Activated naive CD4-positive, alpha-beta T cell treated with Interleukin-2 at 50 U/mL for 16 hours (primary cell): ENCODE results near the gene C1QTNF12.

Experiments used
- DNase-seq: peaks from one replicate; pipeline ENCODE4 v3.0.0-alpha.2; 2020

Gene C1QTNF12

GRCh38 chr1:1226566-1227362, 19.8 kb downstream of the C1QTNF12 start:
- DNase-seq, result no peak

DNA sequence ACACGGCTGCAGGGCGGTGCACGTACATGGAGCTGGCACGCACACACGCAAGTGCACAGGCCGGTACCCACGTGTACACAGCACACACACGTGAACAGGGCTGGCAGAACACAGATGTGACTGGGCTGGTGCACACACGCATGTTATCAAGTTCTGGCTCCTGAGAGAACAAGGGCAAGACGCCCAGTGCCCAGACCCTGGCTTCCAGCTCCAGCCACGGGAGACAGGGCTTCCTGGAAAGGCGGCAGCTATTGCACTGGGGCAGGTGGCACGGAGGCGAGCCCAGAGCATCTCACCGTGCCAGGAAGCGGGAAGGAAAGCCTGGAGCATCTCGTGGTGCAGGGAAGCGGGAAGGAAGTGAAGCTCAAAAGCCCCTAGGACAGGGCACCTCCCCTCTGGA, 20.6 kb downstream of the C1QTNF12 start:
- DNase-seq, result no peak

- DNase-seq, result no peak
Measured at GRCh38 chr1:1225238-1225845, 21.2 kb downstream of the C1QTNF12 start.

GRCh38 chr1:1223891-1224290, 22.6 kb downstream of the C1QTNF12 start:
- no peak for DNase-seq

DNA sequence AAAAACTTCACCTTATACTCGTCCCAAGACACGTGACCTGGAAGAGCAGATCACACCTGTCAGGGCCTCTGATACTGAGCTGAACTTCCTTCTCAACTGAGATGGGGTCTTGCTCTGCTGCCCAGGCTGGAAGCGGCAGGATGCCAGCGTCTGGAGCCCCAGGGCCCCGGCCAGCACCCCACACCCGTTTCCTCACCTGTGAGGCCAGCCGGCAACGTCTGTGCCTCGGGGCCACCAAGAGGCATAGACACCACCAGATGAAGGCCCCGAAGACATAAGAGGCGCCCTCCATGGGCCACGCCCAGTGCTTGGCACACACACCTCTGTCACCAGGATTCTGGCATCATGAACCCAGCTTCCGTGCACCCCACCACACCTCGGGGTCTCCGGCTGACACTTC, 23.2 kb downstream of the C1QTNF12 start:
- DNase-seq, result no peak

- no peak for DNase-seq
Measured at GRCh38 chr1:1222575-1223225, 23.8 kb downstream of the C1QTNF12 start.

GRCh38 chr1:1221887-1222574, 24.5 kb downstream of the C1QTNF12 start:
- DNase-seq, result no peak

DNA sequence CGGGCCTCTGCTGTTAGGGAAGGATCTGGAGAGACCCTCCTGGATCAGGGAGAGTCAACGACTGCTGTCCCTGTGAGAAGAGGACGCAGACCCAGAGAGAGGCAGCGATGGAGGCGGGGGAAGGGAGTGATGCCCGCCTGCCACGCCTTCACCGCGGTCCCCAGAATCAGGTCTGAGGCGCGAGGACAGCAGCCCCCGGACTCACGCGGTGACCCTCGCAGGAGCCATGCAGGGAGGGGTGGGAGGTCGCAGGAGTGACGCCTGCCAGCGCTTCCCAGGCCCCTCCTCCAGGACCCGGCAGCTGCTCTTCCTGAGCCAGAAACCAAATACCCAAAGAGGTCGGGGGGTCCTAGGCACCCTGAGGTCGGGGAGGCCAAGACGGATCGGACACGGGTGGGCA, 26.3 kb downstream of the C1QTNF12 start:
- DNase-seq, result no peak

DNA sequence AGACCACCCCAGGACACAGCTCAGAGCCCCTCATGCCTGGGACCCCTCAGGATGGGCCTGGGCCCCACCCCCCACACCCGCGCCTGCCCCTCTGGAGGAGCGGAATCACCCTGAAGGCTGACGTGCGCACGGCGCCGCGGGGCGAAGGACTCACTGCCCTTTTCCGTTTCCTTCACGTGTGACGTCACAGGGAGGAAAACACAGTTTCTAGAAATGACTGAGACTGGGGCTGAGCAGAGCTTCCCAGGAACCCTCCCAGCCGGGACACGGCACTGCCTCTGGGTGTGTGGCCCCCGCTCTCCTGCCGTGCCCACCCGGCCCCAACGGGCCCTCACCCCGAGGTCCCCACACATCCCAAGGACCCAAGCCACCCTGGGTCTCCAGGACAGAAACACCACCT, 27.2 kb downstream of the C1QTNF12 start:
- DNase-seq, result peak; percentile 73

DNA sequence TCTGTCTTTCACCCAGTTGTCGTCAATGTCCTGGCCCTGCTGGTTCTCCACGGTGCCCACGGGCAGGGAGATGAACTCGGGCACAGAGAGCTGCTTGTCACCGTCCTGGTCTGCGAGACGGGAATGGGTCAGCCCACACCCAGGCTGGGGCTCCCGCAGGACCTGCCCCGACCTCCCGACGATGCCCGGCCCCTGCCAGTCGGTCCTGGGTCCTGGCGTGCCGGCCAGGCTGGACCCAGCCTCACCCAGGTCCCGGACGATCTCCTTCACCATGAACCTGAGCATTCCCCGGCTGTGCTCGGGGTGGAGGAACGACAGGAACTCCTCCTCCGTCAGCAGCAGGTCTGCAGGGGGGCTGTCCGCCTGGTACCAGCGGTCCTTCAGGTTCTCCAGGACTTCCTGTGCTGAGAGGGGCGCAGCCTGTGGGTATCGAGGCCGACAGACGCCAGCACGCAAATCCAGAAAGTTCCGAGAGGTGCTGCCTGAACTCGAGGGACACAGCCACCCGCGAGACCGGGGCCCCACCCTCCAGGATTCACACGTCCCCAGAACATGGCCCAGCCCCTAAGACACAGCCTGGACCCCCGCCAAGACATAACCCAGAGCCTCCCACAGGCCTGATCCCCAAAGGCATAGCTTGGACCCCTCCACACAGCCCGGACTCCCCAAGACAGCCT, 27.9 kb downstream of the C1QTNF12 start:
- DNase-seq, result no peak

DNA sequence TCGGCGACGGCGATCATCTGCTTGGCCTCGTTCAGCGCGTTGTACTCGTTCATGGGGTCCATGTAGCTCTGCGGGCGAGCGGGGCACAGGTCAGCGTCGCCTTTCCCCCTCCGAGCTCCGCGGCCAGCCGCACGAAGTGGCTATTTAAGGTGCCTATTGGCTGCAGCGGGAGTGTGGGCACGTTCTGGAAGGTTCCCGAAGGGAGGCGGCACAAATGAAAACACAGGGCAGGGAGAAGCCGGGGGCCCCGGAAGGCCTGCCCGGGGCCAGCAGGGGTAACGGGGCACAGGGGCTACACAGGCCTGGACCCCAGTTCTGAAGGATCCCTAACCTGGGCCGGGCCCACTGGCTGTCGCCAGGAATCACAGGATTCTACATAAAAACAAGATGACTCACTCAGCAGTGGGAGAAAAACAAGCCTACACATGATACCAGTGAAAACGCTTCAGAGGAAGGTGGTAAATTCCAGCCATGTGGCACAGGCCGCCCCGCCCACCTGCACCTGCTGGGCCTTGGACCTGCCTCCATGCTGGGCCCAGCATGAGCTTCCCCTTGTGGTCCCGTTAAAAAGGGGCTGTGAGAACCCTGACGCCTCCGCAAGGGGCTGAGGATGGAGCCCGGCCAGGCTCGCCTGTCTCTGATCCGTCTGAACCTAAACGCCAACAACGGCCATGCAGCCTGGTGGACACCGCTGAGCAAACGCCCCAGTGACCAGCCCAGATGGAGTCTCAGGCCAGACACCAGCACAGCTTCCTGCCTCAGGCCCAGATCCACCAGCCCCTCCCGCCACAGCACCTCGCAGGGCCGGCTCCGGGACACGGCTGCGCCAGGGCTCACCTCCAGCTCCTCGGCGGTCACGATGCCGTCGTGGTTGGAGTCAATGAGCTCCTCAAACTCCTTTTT, 28.6 kb downstream of the C1QTNF12 start:
- peak; percentile 72 for DNase-seq

- peak; percentile 82 for DNase-seq
Measured at GRCh38 chr1:1216770-1217620, 29.5 kb downstream of the C1QTNF12 start.

DNA sequence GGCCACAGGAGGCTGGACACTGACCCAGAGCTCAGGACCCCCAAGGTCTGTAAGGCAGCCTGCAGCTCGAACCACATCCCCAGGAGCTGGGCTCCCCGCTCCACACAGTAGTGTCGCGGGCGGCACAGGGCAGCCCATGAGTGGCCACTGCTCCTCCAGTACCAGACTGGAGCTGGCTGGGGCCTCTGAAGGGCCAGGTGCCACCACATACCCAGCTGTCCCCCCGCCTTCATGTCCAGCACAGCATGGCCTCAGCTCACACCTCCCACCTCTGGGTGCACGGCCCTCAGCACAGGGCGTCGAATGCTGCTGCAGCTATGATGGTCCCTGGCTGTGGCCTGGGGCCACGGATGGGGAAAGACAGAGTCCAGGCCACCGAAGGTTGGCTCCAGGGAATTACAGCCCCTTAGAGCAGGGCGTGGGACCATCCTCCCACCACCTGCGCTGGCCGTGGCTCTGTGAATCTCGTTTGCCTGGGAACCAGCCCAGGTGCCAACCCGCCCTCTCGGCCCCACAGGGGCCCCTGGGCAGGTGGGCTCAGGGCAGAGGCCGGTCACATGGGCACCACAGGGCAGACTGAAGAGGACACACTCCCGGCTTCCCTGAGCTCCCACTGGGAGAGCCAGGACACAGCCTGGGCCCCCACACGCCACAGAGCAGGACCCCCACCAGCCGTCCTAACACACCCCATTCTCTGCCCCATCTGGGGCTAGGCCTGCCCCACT, 30.5 kb downstream of the C1QTNF12 start:
- no peak for DNase-seq

GRCh38 chr1:1215080-1215676, 31.3 kb downstream of the C1QTNF12 start:
- peak; percentile 55 for DNase-seq

- DNase-seq, result peak; percentile 62
Measured at GRCh38 chr1:1213345-1214265, 32.9 kb downstream of the C1QTNF12 start, which contains the start of gene TNFRSF4. Gene TNFRSF4 (minus strand): TSS chr1:1214153. CDS start chr1:1214127, 26 bp downstream.

- peak; percentile 57 for DNase-seq
Measured at GRCh38 chr1:1212780-1213344, 33.7 kb downstream of the C1QTNF12 start.

DNA sequence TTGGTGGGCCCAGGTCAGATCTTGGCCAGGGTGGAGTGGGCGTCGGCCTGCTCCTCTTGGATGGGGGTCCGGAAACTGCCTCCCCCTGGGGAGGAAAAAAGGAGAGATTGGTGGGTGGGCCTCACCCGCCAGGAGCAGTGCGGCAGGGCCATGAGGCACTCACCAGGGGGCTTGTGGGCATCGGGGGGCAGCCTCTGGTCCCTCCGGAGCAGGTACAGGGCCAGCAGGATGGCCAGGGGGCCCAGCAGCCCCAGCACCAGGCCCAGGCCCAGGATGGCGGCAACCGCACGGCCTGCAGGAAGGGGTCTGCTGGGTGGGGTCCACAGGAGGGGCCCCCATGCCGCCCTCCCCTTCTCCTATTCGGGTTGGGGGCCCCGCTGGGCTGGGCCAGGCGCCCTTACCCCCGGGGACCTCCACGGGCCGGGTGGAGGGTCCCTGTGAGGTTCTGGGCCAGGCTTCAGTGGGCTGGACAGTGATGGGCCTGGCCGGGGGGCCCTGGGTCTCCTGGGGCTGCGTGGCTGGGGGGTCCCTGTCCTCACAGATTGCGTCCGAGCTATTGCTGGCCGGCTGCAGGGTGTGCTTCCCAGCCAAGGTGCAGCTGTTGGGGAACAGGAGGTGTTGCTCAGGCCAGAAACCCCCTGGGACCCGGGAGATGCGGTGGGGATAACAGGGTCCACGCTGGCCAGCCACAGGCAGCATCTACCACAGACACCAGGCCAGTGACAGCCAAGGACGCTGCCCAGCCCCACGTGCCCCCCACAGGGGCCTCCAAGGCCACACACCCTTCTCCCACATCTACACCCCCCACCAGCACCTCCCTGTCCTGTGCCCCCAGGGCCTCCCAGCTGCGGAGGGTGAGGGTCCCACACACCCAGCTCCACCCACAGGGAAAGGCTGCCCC, 34.7 kb downstream of the C1QTNF12 start:
- peak; percentile 1 for DNase-seq
